Stimulated activated CD8-positive, alpha-beta memory T cell treated with anti-CD3 and anti-CD28 coated beads, Interleukin-15, amount 100 ng/mL, for 48 hours (primary cell): Measurements from ENCODE around the gene PCCA.
A peak's percentile ranks its signal among the peaks of the same experiment; 100 is the strongest.
"Not testable (repeated sequence)": the region's sequence is repeated elsewhere in the genome, so short reads cannot be mapped to it uniquely, and the experiment has no call there.

Source experiments
- DNase-seq, 2 donors: peaks; one replicate each; pipeline ENCODE4 v3.0.0-alpha.2; 2020; ENCODE audit warnings: low read depth in 2 of 2

Gene PCCA

DNA sequence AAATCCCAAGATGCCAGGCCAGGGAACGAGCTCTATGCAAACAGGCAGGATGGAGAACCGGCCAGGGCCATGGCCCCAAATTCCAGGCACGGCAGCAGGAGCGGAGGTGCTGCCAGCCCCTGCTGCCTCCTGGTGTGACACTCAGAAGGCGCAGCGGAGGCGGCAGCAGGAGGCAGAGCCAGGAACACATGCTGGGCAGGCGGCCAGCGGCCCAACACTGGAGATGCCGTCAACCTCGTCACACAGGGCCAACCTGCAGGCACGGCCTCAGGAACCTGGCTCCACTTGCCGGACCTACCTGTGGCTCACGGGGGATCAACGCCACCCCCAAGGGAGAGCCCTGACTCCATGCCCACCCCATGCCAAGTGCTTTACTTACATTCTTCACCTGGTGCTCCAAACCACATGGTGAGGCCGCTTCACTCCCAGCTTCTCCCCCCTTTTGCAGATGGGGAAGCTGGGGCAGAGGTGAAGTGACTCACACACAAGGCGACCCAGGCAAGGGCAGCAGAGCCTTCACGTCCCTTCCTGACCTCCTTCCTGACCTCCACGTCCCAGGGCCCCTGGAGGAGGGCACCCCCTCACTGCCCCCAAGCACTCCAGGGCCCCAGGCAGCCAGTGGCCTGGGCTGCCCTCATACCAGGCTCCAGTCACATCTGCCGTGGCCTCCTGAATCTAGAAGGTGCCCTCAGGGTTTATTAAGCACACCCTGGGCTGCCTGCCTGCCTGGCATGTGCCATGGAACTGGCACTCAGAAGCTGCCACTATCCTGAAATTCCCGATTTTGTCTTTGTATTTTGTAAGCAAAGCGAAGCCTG is 456.2 kb downstream of the PCCA start:
- no peak for DNase-seq

DNA sequence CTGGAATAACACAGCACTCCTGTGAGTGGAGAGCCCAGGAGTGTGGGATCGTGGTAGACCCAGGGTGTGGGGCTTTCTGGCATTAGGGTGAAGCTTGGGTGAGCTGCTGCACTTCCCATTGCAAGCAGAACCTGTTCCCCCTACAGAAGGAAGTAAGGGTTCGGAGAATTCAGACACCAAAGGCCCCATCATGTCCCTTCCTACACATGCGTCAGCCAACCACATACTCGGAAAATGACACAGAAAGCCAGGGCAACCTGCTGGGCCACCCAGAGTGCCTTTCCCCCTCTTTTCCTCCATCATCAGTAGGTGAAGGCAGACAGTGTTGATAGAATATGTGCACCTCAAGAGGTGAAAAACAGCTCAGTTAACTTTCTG is 456.8 kb downstream of the PCCA start:
- DNase-seq, result no peak

DNA sequence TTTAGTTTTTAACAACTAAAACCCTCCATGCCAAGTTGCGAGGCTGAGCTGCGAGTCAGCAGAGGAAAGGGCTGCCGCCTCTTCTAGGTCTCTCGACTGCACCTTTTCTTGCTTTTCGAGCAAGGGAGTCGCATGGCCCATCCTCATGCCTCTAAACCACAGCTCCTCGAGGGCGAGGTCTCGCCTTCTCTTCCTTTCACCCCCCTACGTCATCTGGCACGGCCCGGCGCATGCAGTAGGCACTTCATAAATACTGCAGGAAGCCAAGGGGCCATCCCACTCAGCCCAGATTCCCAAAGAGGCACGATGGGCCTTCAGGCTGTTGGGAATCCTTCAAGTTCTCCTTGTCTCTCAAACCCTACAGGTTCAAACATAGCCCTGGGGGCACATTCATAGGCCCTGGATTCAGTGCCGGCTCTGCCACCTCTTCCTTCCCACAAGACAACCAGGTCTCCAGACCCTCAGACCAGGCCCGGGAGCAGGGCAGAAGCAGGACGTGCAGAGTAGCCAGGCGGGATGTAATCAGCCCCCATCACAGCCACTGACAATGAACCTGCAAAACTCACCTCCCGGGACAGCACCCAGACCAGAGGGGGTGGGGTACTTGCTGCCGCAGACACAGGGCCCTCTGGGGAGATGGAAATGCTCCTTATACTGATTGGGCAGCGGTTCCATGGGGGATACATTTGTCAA is 458.0 kb downstream of the PCCA start:
- DNase-seq, result no peak

DNA sequence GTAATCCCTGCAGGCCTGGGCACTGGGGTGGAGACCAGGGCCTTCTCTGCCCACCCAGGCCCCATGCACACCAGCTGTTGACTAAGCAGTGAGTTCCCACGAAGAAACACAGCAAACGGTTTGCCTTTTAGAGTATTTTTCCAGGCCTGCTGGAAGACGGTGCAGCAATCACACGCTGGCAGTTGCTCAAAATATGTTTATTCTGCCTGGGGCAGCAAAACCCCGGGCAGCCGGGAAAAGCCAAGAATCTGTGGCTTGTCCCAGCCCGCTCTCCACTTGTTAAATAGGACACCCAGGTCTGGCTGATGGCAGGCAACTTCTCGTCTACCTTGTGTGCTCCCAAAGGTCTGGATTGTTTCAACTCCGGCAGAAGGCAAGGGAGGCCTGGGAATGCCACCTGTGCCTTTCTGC is 458.9 kb downstream of the PCCA start:
- no peak for DNase-seq

DNA sequence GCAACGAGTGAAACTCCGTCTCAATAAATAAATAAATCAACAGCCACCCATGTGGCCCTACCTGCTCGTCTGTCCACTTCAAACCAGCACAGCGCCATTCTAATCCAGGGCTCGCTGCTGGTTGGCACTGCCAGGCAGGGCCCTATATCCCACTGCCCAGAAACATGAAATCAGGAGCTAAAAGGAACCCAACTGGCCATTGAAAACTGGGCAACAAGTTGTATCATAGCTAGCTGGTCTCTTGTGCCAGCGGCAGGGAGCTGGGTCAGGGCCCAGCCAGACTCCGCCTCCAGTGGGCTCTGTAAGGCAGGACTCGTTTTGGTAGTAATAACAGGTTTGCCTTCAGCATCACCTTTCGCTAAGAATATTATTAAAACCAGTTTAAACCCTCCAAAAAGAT is 460.4 kb downstream of the PCCA start:
- DNase-seq, result no peak

DNA sequence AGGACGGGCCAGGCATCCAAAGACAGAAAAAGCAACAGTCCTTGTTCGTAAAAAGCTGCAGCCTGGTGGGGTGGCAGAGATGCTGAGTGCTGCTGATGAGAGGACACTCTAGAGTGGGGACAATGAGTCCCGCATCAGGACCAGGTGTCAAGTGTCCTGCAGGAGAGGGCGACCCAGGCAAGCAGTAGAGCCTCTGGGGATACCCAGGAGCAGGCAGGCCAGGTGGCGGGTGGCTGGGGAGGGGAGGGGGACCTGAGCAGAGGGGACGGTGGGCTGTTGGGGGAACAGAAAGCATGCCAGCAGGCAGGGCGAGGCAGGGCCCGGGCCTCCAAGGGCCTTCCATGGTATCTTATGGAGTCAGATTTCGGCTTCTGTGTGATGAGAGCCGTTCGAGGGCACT is 463.9 kb downstream of the PCCA start:
- DNase-seq, result no peak

DNA sequence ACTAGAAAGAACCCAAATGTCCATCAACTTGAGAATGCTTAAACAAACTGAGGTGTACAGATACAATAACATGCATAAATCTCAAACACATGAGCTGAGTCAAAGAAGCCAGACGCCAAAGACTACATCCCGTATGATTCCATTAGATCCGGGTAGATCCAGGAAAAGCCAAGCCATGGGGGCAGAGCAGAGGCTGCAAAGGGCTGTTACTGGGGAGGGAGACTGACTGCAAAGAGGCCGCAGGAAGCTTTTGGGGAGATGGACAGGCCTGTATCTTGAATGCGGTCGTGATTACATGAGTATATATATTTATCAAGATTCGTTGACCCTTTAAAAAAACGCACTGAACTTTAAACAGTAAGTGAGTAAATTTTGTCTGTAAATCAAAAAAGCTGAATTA is 471.0 kb downstream of the PCCA start:
- no peak for DNase-seq

DNA sequence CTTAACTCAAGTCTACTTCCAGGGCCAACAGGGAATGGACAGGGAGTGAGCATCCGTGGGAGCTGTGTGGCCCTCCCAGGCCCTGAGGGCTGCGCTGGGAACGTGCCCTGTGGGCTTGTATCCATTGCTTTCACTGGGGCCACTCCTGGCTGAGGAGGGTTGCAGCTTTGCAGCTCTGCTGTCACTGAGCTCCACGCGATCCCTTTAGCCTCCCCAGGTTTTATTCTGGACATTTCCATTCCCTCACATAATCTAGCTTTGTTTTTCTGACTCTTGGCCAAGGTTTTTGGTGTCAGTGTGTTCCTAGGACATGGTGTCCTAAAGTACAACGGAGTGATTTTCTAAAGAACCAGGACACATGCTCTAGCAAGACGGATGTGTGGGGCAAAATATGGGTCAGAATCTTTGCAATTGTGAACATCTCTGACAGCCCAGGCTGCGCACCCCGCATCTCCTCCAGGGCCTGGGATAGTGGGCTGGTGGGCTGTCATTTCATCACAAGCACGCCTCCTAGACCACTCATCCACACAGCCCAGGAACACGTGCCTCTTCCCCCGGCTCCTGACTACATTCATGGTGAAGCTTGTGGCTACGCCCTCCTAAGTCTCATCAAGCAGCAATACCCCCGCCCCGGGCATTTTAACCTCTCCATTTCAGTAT is 471.7 kb downstream of the PCCA start:
- DNase-seq, result no peak

DNA sequence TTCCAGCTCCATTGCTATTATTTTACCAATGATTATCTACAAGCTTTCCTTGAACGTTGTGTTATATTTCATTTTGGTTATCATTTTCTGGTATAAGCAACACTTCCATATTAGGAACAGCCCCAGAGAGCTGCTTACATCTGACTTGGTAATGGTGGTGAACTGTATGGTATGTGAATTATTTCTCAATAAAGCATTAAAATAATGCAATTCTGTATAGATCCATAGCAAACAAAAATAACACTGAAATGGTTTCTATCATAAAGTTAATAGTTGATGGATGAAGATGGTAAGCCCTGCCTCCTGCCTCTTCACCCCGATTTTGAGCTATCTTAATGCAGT is 472.2 kb downstream of the PCCA start:
- DNase-seq, result no peak

DNA sequence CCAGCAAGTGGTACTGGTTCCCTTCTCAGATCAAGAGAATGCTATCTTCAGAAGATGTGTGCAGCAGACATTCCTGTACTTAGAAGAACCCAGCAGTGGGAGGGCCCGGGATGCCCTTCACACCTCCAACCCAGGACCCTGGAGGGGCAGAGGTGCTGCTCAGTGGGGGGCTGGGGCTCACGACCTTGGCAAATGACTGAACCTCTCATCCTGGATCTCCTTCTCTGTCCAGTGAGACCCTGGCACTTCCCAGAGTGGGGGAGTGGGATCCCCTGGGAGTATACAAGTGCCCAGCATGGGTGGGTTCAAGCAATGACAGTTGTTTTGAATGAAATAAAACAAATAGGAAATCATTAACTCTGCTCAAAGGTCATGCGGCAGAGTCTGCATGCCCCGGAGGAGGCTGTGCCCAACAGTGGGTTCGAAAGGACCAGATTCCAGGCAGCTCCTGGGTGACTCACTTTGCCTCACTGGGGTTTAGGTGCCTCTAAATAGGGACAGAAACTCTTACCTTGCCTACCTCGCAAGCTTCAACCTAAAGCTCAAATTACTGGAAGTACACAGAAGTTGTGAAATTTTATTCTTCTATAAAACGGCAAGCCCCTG is 472.8 kb downstream of the PCCA start:
- DNase-seq, result no peak

DNA sequence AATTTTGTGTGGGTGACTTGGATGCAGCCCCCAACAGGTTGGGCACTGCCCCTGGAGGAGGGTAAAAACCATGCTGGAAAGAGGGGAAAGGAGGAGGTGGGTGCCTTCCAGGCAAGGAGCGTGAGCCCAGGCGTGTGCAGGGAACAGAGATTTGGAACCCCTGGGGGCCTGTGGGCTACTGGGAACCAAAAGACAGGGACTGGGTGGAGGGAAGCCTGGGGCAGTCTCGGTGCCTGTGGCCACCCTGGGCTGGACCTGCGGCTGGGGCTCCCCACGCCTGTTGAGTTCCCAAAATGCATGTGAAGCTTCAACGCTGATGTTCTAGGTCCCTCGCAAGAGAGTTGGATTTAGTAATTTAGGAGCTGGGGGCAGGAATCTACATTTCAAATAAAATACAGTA is 474.9 kb downstream of the PCCA start:
- DNase-seq, result no peak

DNA sequence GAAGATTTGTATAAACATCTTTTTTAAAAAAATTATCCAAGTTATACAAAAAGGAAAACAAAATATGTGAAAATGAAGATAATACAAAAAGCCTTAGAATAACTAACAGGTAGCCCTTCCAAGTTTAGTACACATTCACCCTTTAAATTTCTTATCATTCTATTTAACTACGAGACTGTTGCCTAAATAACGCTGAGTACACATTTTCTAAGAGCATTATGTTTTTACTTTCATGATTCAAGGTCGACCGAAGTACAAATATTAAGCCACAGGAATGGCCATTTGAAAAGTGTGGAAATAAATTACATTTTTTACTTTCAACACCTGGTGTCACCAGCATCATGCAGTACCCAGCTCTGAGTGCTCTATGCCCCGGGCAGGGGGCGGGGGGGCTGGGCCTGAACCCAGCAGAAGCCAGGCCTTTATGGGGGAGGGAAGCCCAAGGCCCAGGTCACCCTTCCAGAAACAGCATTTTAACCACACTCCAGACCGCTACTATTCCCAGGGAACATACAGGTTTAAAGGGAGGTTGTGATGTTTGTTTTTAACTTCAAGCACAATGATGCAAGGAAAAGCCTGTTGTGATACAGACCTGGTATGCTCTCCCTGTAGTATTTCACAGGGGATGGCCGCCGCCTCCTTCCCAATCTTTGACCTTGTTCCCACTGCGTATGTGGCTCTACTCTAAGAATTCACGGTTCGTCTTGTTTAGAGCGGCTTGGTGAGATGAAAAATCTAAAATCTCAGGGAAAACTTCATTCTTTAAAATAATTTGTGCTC is 475.7 kb downstream of the PCCA start:
- DNase-seq, result no peak

DNA sequence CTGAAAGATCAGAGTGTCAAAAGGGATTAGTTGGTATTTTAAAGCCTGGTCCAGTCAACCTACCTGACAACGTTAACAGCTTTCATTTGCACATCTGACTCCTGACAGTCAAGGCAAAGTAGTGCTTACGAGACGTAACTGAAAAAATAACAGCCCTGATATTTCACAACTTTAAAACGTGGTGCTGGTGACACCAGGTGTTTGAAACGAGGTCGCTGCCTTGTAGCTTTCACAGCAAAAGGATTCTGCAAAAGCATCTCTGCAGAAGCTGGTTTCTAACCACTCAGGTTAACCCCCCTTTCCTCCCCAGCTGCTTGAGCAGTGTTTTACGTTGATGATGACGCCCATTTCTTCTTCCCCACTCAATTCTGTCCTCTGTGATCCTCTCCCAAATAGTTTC is 476.4 kb downstream of the PCCA start:
- DNase-seq, result no peak

DNA sequence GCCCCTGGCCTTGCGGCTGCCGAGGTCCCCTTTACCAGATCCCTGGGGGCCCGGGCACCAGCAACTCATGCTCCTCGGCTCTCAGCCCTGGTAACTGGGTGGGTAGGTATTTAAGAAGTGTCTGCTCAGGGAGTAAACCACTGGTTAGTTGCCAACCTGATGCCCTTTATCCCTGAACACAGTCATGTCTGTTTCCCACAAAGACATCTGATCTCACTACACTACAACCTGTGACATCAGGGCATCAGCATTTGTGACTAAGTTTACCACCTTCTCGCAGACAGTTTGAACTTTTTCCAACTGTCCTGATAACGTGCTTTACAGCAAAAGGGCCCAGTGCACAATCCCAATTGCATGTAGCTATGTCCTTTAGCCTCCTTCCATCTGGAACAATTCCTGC is 477.6 kb downstream of the PCCA start:
- no peak for DNase-seq

DNA sequence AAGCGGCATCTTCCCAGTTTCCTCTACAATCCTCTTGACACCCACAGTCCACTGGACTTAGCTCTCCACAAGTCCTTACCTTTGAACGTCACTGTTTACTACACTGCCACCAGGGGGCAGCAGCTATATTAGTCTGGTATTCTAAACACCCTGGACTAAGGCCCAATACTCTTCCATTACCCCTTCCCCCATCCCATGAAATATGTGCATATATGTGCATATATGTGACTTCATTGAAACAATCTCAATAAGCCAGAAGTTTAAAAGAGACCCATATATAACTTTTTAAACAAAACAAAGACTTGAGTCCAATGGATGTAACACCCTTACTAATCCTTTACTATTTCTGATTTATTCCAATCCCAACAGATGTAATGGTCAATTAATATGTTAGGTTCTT is 484.2 kb downstream of the PCCA start:
- DNase-seq, result peak; percentile 31 to 42

DNA sequence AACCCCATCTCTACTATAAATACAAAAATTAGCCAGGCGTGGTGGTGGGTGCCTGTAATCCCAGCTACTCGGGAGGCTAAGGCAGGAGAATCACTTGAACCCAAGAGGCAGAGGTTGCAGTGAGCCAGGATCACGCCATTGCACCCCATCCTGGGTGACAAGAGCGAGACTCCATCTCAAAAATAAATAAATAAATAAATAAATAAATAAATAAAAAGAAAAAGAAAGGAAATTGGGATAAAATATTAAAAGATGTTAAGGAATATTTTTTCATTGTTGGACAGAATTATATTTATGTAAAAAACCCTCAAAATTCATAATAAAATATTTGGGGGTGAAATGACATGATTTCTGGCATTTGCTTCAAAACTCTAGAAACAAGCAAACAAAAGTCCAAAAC is 488.3 kb downstream of the PCCA start:
- not testable (repeated sequence) for DNase-seq
